Erythroblast (primary cell): Measurements from ENCODE around the gene MYB.

Experiments used
- GATA1 ChIP-seq: IDR thresholded peaks from 2 replicates; pipeline ENCODE4 v1.6.1; 2011; ENCODE audit warnings: low read depth, mild to moderate bottlenecking, control low read depth, low read length, moderate library complexity
- POLR2A ChIP-seq: IDR thresholded peaks from 2 replicates; pipeline ENCODE4 v1.6.1; 2011; ENCODE audit warnings: mild to moderate bottlenecking, low read length

DNA sequence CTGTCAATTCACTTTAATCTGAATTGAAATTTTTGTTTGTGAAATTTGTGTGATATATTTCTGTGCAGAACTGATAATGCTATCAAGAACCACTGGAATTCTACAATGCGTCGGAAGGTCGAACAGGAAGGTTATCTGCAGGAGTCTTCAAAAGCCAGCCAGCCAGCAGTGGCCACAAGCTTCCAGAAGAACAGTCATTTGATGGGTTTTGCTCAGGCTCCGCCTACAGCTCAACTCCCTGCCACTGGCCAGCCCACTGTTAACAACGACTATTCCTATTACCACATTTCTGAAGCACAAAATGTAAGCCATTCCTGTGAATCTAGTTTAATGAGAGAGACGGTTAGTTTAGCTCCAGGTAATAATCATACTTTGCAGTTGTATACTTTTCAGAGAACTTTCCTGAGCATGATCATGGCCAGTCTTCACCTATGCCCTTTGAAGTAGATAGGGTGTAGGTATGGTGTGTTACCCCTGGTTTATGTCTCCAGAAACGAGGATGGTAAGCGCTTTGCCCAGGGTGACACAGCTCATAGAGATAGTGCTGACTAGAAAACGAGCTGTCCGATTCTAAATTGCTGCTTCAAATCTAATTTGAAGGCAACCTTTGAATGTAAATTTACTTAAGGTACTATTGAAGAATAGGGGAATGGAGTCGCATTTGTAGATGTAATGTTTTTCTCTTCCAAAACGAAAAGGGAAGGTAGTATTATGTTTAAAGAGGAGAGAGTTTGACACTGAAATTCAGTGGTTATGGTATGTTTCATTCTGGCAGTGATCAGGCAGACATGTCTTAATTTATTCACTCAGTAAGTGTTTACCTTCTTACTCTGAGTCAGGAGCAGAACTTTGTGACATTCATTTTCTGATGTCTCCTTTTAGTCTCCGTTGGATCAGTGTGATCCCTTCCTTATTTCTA, 11.4 kb downstream of the MYB start:
- TF ChIP-seq POLR2A (peak; percentile 50), GATA1 (no peak)
